BE2C (cell line): ENCODE measurements around the gene ELFN2.

Experiments
- DNase-seq: peaks from one replicate; pipeline ENCODE4 v3.0.0-alpha.2; 2020
- H3K27me3 ChIP-seq: fragments of 250-450 bp; sonication (Bioruptor Pico); 2 replicates; pipeline ENCODE4 v1.5.1; 2020; ENCODE audit warnings: mild to moderate bottlenecking
- H3K36me3 ChIP-seq: fragments of 250-450 bp; sonication (Bioruptor Pico); 2 replicates; pipeline ENCODE4 v1.5.1; 2020; ENCODE audit warnings: mild to moderate bottlenecking
- H3K4me1 ChIP-seq: fragments of 250-450 bp; sonication (Bioruptor Pico); 2 replicates; pipeline ENCODE4 v1.5.1; 2020
- H3K4me3 ChIP-seq: 2 replicates; pipeline ENCODE4 v1.5.1; 2011; ENCODE audit warnings: low read depth, low read length
- H3K9me3 ChIP-seq: fragments of 250-450 bp; sonication (Bioruptor Pico); 2 replicates; pipeline ENCODE4 v1.5.1; 2020
- CTCF ChIP-seq: IDR thresholded peaks from 2 replicates; pipeline ENCODE4 v1.5.1; 2012; ENCODE audit warnings: mild to moderate bottlenecking, low read depth, low read length

ELFN2 gene

GRCh38 chr22:37419969-37420685 lies 7.2 kb downstream of the ELFN2 start:
- no peak for DNase-seq
- TF ChIP-seq CTCF = no peak
- Histone ChIP-seq H3K27me3 (peaks cover 57% of the 10 kb centered on the region), H3K9me3 (no peaks in the 10 kb centered on the region), H3K4me1 (no peaks in the 10 kb centered on the region), H3K36me3 (no peaks in the 10 kb centered on the region), H3K4me3 (peak overlapping the region; percentile 16; the same call in 1 of the 2 replicates)

GRCh38 chr22:37419370-37419968 lies 7.8 kb downstream of the ELFN2 start:
- no peaks in the 10 kb centered on the region for H3K4me1 ChIP-seq
- no peaks in the 10 kb centered on the region for H3K36me3 ChIP-seq
- TF ChIP-seq CTCF = no peak
- H3K4me3 ChIP-seq = no peak overlapping the region
- no peaks in the 10 kb centered on the region for H3K9me3 ChIP-seq
- DNase-seq = no peak
- peaks cover 50% of the 10 kb centered on the region for H3K27me3 ChIP-seq

- Histone ChIP-seq H3K27me3 (peaks cover 44% of the 10 kb centered on the region), H3K36me3 (no peaks in the 10 kb centered on the region), H3K4me1 (no peaks in the 10 kb centered on the region), H3K4me3 (no peak overlapping the region), H3K9me3 (no peaks in the 10 kb centered on the region)
- DNase-seq = no peak
- no peak for TF ChIP-seq CTCF
These were observed 8.5 kb downstream of the ELFN2 start for GRCh38 chr22:37418627-37419369.

DNA sequence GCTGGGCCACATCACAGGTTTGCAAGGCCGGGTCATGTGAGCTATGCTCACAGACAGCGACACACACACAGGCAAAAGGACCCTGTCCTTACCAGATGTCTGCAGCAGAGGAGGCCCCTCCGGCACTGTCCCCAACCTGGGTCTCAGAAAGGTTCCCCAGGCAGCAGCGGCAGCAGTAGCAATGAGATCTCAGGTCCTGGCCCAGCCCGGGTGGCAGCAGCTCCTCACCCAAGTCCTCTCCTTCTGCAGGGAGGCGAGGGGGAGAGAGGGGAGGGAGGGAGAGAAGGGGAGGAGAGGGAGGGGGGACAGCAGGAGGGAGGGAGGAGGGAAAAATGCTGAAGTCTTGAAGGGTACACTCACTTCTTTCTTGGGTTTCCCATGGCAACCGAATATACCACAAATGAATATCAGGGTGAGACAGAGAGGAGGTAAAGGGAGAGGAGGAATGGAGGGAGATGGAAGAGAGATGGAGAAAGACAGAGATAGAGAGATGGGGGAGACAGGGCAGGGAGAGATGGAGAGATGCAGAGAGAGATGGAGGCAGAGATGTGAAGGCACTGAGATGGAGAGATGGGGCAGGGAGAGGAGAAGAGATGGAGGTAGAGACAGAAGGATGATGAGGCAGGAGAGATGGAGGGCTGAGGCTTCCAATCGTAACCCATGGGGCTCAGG lies 9.5 kb downstream of the ELFN2 start:
- TF ChIP-seq CTCF = no peak
- Histone ChIP-seq H3K4me1 (no peaks in the 10 kb centered on the region), H3K9me3 (no peaks in the 10 kb centered on the region), H3K27me3 (peaks cover 35% of the 10 kb centered on the region), H3K36me3 (no peaks in the 10 kb centered on the region), H3K4me3 (no peak overlapping the region)
- no peak for DNase-seq

DNA sequence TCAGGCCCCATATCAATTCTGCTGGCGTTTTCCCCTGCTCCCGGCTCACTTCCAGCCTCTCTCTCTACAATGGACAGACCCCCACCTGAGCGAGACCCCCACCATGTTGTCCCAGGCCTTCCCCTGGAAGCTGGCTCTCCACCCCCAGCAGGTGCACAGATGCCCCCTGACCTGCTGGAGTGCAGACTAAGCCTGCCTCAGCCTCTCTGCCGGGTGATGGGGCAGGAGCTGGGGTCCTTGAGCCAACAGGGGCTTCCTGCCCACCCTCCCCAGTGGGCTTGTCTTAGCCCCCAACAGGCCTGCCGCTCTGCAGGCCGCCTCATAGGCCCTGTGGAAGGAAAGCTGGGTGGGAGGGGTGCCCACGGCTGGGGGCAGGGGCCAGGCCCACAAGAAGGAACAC lies 10.0 kb downstream of the ELFN2 start:
- no peak for TF ChIP-seq CTCF
- H3K4me1 ChIP-seq = no peaks in the 10 kb centered on the region
- H3K4me3 ChIP-seq = no peak overlapping the region
- no peak for DNase-seq
- H3K9me3 ChIP-seq = no peaks in the 10 kb centered on the region
- H3K36me3 ChIP-seq = no peaks in the 10 kb centered on the region
- peaks cover 32% of the 10 kb centered on the region for H3K27me3 ChIP-seq
